Measurements from ENCODE around the gene PTPN2.

GRCh38 chr18:12796448-12796847 is 87.6 kb downstream of the PTPN2 start:
- TF ChIP-seq CTCF (IDR thresholded peaks at IDR 0.05; ENCODE audit: insufficient read depth, low read length, poor library complexity, severe bottlenecking): no peak
- TF ChIP-seq EZH2phosphoT487 (conservative IDR thresholded peaks at IDR 0.05; ENCODE audit: low read length): no peak

Data from SU-DHL-6 (cell line).